Ascending aorta (tissue), 2 donors: ENCODE data around the gene NUP210. TPM values are rescaled to one million over a fixed set of nuclear protein-coding genes. Genes with fewer than 3 reads are reported as not detected.

Experiments used
- DNase-seq, 2 donors: peaks; one replicate each; pipeline ENCODE4 v3.0.0-alpha.2; 2019; ENCODE audit warnings: low spot score in 2 of 2
- H3K27ac ChIP-seq, 2 donors: fragments of 200-600 bp; sonication (generic); one replicate each; pipeline ENCODE4 v1.5.1; 2016 to 2017; ENCODE audit warnings: mild to moderate bottlenecking in 1 of 2
- H3K27me3 ChIP-seq: fragments of 200-600 bp; sonication (generic); one replicate; pipeline ENCODE4 v1.5.1; 2017
- H3K36me3 ChIP-seq, 2 donors: fragments of 200-600 bp; sonication (generic); one replicate each; pipeline ENCODE4 v1.5.1; 2016
- H3K4me1 ChIP-seq, 2 donors: fragments of 200-600 bp; sonication (generic); one replicate each; pipeline ENCODE4 v1.5.1; 2016 to 2017; ENCODE audit warnings: mild to moderate bottlenecking in 1 of 2
- H3K4me3 ChIP-seq, 2 donors: fragments of 200-600 bp; sonication (generic); one replicate each; pipeline ENCODE4 v1.5.1; 2016 to 2017; ENCODE audit warnings: mild to moderate bottlenecking in 1 of 2
- H3K9me3 ChIP-seq, 2 donors: fragments of 200-600 bp; sonication (generic); one replicate each; pipeline ENCODE4 v1.5.1; 2016
- intact Hi-C: fragments of 100-400 bp; cut with DNase I; formaldehyde crosslinking; loops from one replicate; pipeline ENCODE4 v1.15.1; 2023
- total RNA-seq: library from RNA; depleted of rRNA; stranded (reverse); fragments of >200 nt; gene quantifications from one replicate; pipeline ENCODE4 v1.1.0, GENCODE V29; 2016
- TF ChIP-seq, protein P1 (sequence below), 3 experiments: fragments of 200-600 bp in 2 of 3; fragments of 450-650 bp in 1 of 3; sonication (generic) in 2 of 3; IDR thresholded peaks; one replicate each; pipeline ENCODE4 v1.5.1; 2016 to 2019; ENCODE audit warnings: antibody characterized with exemption in 3 of 3, mild to moderate bottlenecking in 1 of 3, moderate library complexity in 1 of 3

NUP210 gene
- total RNA-seq, 1 donor from 2014 or later = 11.0 TPM

DNA sequence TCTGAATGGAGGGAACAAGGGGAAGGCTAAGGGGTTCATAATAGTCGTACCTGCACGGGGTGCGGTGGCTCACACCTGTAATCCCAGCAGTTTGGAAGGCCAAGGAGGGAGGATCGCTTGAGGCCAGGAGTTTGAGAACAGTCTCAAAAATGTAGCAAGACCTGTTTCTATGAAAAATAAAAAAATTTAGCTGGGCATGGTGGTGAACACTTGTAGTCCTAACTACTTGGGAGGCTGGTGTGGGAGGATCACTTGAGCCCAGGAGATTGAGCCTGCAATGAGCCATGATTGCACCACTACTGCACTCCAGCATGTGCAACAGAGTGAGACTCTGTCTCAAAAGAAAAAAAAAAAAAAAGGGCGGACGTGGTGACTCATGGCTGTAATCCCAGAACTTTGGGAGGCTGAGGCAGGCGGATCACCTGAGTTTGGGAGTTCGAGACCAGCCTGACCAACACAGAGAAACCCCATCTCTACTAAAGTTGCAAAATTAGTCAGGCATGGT is 42.1 kb upstream of the NUP210 start:
- no peak for DNase-seq
- intact Hi-C loops = no loop called here
- Histone ChIP-seq H3K27ac (no peak overlapping the region), H3K36me3 (no peaks in the 10 kb centered on the region), H3K9me3 (no peaks in the 10 kb centered on the region), H3K4me3 (no peak overlapping the region), H3K4me1 (no peaks in the 10 kb centered on the region), H3K27me3 (no peaks in the 10 kb centered on the region)
- TF ChIP-seq, protein P1, sequence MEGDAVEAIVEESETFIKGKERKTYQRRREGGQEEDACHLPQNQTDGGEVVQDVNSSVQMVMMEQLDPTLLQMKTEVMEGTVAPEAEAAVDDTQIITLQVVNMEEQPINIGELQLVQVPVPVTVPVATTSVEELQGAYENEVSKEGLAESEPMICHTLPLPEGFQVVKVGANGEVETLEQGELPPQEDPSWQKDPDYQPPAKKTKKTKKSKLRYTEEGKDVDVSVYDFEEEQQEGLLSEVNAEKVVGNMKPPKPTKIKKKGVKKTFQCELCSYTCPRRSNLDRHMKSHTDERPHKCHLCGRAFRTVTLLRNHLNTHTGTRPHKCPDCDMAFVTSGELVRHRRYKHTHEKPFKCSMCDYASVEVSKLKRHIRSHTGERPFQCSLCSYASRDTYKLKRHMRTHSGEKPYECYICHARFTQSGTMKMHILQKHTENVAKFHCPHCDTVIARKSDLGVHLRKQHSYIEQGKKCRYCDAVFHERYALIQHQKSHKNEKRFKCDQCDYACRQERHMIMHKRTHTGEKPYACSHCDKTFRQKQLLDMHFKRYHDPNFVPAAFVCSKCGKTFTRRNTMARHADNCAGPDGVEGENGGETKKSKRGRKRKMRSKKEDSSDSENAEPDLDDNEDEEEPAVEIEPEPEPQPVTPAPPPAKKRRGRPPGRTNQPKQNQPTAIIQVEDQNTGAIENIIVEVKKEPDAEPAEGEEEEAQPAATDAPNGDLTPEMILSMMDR (IDR thresholded peaks at IDR 0.05) = no peak

DNA sequence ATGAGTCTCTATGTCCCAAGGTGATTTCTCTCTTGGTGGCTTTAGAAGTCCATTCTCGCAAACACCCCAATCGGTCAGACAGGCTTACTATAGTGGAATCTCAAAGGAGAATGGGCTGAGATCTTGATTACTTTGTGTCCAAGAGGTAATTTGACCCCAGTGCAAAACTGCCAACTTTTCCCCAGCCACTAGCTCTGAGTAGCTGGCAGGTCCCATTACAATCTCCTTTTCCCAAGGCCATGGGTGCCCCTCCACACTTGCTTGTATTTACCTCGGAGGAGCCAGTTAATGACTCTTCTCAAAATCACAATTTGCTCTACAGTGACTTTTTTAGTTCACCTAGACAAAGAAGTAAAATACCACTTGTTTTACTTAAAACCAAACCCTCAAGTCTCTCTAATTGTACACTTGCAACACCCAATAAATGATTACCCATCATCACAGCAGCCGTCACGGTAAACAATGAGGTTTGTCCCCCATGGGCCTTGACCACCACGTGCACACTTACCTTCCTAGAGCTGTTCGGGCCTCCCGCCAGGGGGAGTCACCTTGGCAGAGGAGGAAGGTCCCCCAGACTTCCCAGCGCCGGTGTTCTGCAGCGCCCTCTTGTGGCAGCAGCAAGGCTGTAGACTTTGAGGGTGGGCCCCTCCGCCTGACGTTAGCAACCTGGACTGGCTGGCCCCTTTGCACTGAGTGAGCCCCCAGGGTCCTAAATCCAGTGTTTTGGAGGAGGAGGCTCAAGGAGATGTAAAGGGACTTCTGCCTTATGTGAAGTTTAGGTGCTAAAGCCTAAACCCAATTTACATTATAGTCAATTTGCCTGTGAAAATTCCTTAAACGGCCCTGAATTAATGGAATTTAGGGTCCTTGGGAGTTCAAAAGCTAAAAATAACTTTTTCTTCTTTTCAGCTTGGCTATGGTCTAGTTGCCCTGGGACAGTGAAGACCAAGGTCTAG is 41.3 kb upstream of the NUP210 start:
- Histone ChIP-seq H3K27me3 (no peaks in the 10 kb centered on the region), H3K27ac (no peak overlapping the region), H3K4me1 (no peaks in the 10 kb centered on the region), H3K4me3 (no peak overlapping the region), H3K36me3 (no peaks in the 10 kb centered on the region), H3K9me3 (no peaks in the 10 kb centered on the region)
- intact Hi-C loops = no loop called here
- DNase-seq = no peak
- TF ChIP-seq, protein P1 (IDR thresholded peaks at IDR 0.05) = peak in 2 of 3 experiments; percentile 29 to 40

DNA sequence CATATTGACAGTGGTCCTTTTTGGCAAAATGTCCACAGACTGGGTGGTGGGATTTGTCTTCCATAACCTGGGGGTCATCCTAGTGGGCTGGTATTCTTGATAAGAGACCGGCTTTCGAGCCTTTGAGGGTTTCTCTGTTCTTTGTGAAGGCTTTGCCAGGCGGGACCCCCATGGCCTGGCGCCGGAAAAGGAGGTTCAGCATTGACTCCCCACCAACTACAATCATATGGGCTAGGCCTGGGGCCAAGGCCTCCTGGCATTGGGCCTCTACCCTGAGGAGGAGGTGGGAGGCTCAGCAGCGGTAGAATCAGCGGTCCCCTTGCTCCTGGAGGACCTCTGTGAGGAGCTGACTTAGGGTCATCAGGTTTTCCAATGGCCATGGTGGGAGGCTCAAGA is 40.2 kb upstream of the NUP210 start:
- H3K9me3 ChIP-seq = no peaks in the 10 kb centered on the region
- H3K27me3 ChIP-seq = no peaks in the 10 kb centered on the region
- no peaks in the 10 kb centered on the region for H3K36me3 ChIP-seq
- no peak overlapping the region for H3K27ac ChIP-seq
- no peak overlapping the region for H3K4me3 ChIP-seq
- TF ChIP-seq, protein P1 (IDR thresholded peaks at IDR 0.05) = no peak
- DNase-seq = no peak
- intact Hi-C loops = no loop called here
- no peaks in the 10 kb centered on the region for H3K4me1 ChIP-seq

DNA sequence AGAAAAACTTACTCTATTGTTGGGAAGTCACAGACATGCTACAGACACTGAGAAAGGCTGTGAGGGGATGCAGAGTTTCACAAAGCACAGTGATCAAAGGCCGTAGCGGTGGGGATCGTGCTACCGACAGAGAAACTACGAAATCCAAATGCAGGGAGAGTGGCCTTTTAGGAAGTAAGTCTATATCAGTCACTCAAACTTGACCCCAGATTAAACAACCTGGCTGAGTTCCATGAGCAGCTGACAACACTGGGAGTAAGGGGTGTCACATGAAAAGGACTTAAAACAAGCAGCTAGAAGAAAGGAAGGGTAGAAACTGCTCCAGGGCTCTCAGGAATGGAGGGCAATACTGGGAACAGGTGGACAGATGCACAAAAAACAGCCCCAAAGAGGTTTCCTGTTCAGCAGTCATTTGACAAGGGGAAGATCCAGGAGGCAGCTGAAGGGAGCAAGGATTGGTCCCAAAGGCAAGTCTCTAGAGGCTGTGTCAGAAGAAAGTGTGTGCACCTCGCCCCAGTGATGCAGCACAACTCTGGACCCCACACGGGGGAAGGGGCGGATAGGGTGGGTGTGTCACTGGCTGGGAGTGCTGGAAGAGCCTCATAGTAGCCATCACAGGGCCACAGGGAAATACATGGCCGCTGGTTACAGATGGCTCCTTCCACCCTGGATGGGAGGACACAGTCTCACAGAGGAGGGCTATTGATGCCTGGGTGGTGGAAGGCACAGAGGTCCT is 39.7 kb upstream of the NUP210 start:
- Histone ChIP-seq H3K27ac (no peak overlapping the region), H3K36me3 (no peaks in the 10 kb centered on the region), H3K4me1 (no peaks in the 10 kb centered on the region), H3K27me3 (no peaks in the 10 kb centered on the region), H3K4me3 (no peak overlapping the region), H3K9me3 (no peaks in the 10 kb centered on the region)
- TF ChIP-seq, protein P1 (IDR thresholded peaks at IDR 0.05) = no peak
- no peak for DNase-seq
- intact Hi-C loops = loop anchor here (10.0 kb wide), 1 partner anchor 595 kb away; no protein-coding TSS in a partner anchor

DNA sequence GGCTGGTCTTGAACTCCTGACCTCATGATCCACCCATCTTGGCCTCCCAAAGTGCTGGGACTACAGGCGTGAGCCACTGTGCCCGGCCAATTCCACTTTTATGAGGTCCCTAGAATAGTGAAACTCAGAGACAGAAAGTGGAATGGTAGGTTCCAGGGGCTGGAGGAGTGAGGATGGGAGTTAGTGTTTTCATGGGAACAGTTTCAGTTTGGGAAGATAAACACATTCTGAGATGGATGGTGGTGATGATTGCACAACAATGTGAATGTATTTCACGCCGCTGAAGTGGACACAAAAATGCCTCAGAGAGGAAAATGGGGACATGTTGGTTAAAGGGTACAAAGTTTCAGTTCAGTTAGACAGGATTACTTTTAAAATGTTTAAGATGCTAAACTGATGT is 37.5 kb upstream of the NUP210 start:
- no peaks in the 10 kb centered on the region for H3K27me3 ChIP-seq
- no peak overlapping the region for H3K4me3 ChIP-seq
- H3K36me3 ChIP-seq = no peaks in the 10 kb centered on the region
- no peaks in the 10 kb centered on the region for H3K4me1 ChIP-seq
- TF ChIP-seq, protein P1 (IDR thresholded peaks at IDR 0.05) = no peak
- no peaks in the 10 kb centered on the region for H3K9me3 ChIP-seq
- H3K27ac ChIP-seq = no peak overlapping the region
- DNase-seq = no peak
- intact Hi-C loops = loop anchor here (10.0 kb wide), 1 partner anchor 593 kb away; no protein-coding TSS in a partner anchor
